Measurements from ENCODE around the gene SPTBN1. TPM values are rescaled to one million over a fixed set of nuclear protein-coding genes. Genes with fewer than 3 reads are reported as not detected.

The SPTBN1 gene
- total RNA-seq, 2 donors from 2014 or later: 179 to 194 TPM

- Histone ChIP-seq H3K27me3 (ENCODE audit: control insufficient read depth, insufficient read depth, low read length, poor library complexity, severe bottlenecking) (no peaks in the 10 kb centered on the region), H3K9ac (ENCODE audit: extremely low read depth, low read length, poor library complexity, severe bottlenecking) (no peak overlapping the region), H3K4me3 (ENCODE audit: low read length) (no peak overlapping the region), H3K4me1 (ENCODE audit: control insufficient read depth, insufficient read depth, low read length) (no peaks in the 10 kb centered on the region), H3K36me3 (ENCODE audit: control insufficient read depth, insufficient read depth, low read length) (peaks cover 97% of the 10 kb centered on the region), H3K9me3 (ENCODE audit: control insufficient read depth, low read length) (no peaks in the 10 kb centered on the region), H3K27ac (ENCODE audit: low read depth, low read length) (no peak overlapping the region)
- 83 to 97% methylated on average over 1 to 4 of the region's 4 CpGs for WGBS, 2 experiments (ENCODE audit: insufficient coverage in 1 of 2, insufficient read length in 1 of 2)
- no peaks in the 10 kb centered on the region for H3K27me3 Mint-ChIP-seq (ENCODE audit: insufficient read depth)
- H3K4me1 Mint-ChIP-seq: no peaks in the 10 kb centered on the region
- H3K4me3 Mint-ChIP-seq: no peak overlapping the region
- H3K36me3 Mint-ChIP-seq (ENCODE audit: low read depth): peaks cover 91% of the 10 kb centered on the region
- H3K27ac Mint-ChIP-seq: no peak overlapping the region
- no peak for DNase-seq
- no peaks in the 10 kb centered on the region for H3K9me3 Mint-ChIP-seq
- no peak for TF ChIP-seq CTCF (conservative IDR thresholded peaks at IDR 0.05)
These were observed 193.1 kb downstream of the SPTBN1 start for GRCh38 chr2:54649191-54649590.

DNA sequence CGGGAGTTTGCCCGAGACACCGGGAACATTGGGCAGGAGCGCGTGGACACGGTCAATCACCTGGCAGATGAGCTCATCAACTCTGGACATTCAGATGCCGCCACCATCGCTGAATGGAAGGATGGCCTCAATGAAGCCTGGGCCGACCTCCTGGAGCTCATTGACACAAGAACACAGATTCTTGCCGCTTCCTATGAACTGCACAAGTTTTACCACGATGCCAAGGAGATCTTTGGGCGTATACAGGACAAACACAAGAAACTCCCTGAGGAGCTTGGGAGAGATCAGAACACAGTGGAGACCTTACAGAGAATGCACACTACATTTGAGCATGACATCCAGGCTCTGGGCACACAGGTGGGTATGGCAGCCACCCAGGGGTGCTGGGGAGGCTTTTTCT is 193.5 kb downstream of the SPTBN1 start:
- H3K4me3 ChIP-seq (ENCODE audit: low read length): no peak overlapping the region
- Mint-ChIP-seq H3K36me3 (ENCODE audit: low read depth) (peaks cover 90% of the 10 kb centered on the region), H3K4me1 (no peaks in the 10 kb centered on the region), H3K9me3 (no peaks in the 10 kb centered on the region), H3K4me3 (no peak overlapping the region), H3K27ac (no peak overlapping the region), H3K27me3 (ENCODE audit: insufficient read depth) (no peaks in the 10 kb centered on the region)
- H3K4me1 ChIP-seq (ENCODE audit: control insufficient read depth, insufficient read depth, low read length): no peaks in the 10 kb centered on the region
- H3K27me3 ChIP-seq (ENCODE audit: control insufficient read depth, insufficient read depth, low read length, poor library complexity, severe bottlenecking): no peaks in the 10 kb centered on the region
- WGBS, 2 experiments (ENCODE audit: insufficient coverage in 1 of 2, insufficient read length in 1 of 2): 92 to 95% methylated on average over 11 to 12 of the region's 12 CpGs
- H3K9ac ChIP-seq (ENCODE audit: extremely low read depth, low read length, poor library complexity, severe bottlenecking): no peak overlapping the region
- DNase-seq: no peak
- peaks cover 97% of the 10 kb centered on the region for H3K36me3 ChIP-seq (ENCODE audit: control insufficient read depth, insufficient read depth, low read length)
- TF ChIP-seq CTCF (conservative IDR thresholded peaks at IDR 0.05): no peak
- H3K9me3 ChIP-seq (ENCODE audit: control insufficient read depth, low read length): no peaks in the 10 kb centered on the region
- H3K27ac ChIP-seq (ENCODE audit: low read depth, low read length): no peak overlapping the region

DNA sequence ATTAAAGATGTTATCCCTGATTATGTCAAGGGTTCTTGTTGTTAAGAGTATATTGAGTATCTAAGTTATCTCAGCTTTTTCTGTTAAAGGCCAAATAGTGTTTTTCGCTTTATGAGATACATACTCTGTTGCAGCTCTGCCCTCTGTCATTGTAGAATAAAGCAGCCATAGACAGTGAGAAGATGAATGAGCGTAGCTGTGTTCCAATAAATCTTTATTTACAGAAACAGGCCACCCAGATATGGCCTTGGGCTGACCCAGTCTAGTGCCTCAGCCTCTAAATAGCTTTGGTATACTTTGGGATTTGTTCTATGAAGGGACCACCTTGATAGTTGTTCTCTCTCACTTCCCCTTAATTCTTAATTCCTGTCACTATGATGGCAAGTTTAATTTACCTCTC is 194.5 kb downstream of the SPTBN1 start:
- H3K4me3 ChIP-seq (ENCODE audit: low read length): no peak overlapping the region
- H3K27ac ChIP-seq (ENCODE audit: low read depth, low read length): no peak overlapping the region
- H3K9ac ChIP-seq (ENCODE audit: extremely low read depth, low read length, poor library complexity, severe bottlenecking): no peak overlapping the region
- no peaks in the 10 kb centered on the region for H3K27me3 ChIP-seq (ENCODE audit: control insufficient read depth, insufficient read depth, low read length, poor library complexity, severe bottlenecking)
- DNase-seq: no peak
- no peaks in the 10 kb centered on the region for H3K4me1 Mint-ChIP-seq
- 95 to 100% methylated on average over 1 to 2 of the region's 2 CpGs for WGBS, 2 experiments (ENCODE audit: insufficient coverage in 1 of 2, insufficient read length in 1 of 2)
- H3K4me3 Mint-ChIP-seq: no peak overlapping the region
- H3K27me3 Mint-ChIP-seq (ENCODE audit: insufficient read depth): no peaks in the 10 kb centered on the region
- H3K9me3 ChIP-seq (ENCODE audit: control insufficient read depth, low read length): no peaks in the 10 kb centered on the region
- H3K36me3 ChIP-seq (ENCODE audit: control insufficient read depth, insufficient read depth, low read length): peaks cover 97% of the 10 kb centered on the region
- peaks cover 90% of the 10 kb centered on the region for H3K36me3 Mint-ChIP-seq (ENCODE audit: low read depth)
- H3K4me1 ChIP-seq (ENCODE audit: control insufficient read depth, insufficient read depth, low read length): no peaks in the 10 kb centered on the region
- no peak overlapping the region for H3K27ac Mint-ChIP-seq
- TF ChIP-seq CTCF (conservative IDR thresholded peaks at IDR 0.05): no peak
- H3K9me3 Mint-ChIP-seq: no peaks in the 10 kb centered on the region

Measured in endodermal cell (in vitro differentiated cells).